Pons (tissue), 1 donor: ENCODE data around the gene PIK3R1.
A peak's percentile ranks its signal among the peaks of the same experiment; 100 is the strongest.
"Not testable (repeated sequence)": the region's sequence is repeated elsewhere in the genome, so short reads cannot be mapped to it uniquely, and the experiment has no call there.

ENCODE experiments used
- DNase-seq: peaks from one replicate; pipeline ENCODE4 v3.0.0-alpha.2; 2016; ENCODE audit warnings: low spot score

The PIK3R1 gene

GRCh38 chr5:68226546-68227073, 11.1 kb downstream of the PIK3R1 start:
- DNase-seq: no peak

- DNase-seq: no peak
Measured at GRCh38 chr5:68227532-68228160, 12.1 kb downstream of the PIK3R1 start.

GRCh38 chr5:68229416-68229815, 13.9 kb downstream of the PIK3R1 start:
- no peak for DNase-seq

- peak; percentile 83 for DNase-seq
Measured at GRCh38 chr5:68230285-68230684, 14.7 kb downstream of the PIK3R1 start.

- no peak for DNase-seq
Measured at GRCh38 chr5:68231414-68232076, 16.0 kb downstream of the PIK3R1 start.

GRCh38 chr5:68232277-68232676, 16.7 kb downstream of the PIK3R1 start:
- no peak for DNase-seq

GRCh38 chr5:68233075-68233474, 17.5 kb downstream of the PIK3R1 start:
- DNase-seq: no peak

GRCh38 chr5:68235229-68235628, 19.7 kb downstream of the PIK3R1 start:
- DNase-seq: not testable (repeated sequence)

- no peak for DNase-seq
Measured at GRCh38 chr5:68237715-68238114, 22.2 kb downstream of the PIK3R1 start.

GRCh38 chr5:68239487-68239886, 23.9 kb downstream of the PIK3R1 start:
- DNase-seq: peak; percentile 84

- peak; percentile 77 for DNase-seq
Measured at GRCh38 chr5:68240202-68240601, 24.6 kb downstream of the PIK3R1 start.

- no peak for DNase-seq
Measured at GRCh38 chr5:68240771-68241170, 25.2 kb downstream of the PIK3R1 start.

GRCh38 chr5:68242743-68243142, 27.2 kb downstream of the PIK3R1 start:
- DNase-seq: no peak

- DNase-seq: no peak
Measured at GRCh38 chr5:68243251-68243650, 27.7 kb downstream of the PIK3R1 start.

GRCh38 chr5:68243681-68244080, 28.1 kb downstream of the PIK3R1 start:
- DNase-seq: no peak

- DNase-seq: no peak
Measured at GRCh38 chr5:68245319-68245718, 29.8 kb downstream of the PIK3R1 start.

- DNase-seq: no peak
Measured at GRCh38 chr5:68246802-68247201, 31.2 kb downstream of the PIK3R1 start.

- no peak for DNase-seq
Measured at GRCh38 chr5:68247627-68248026, 32.1 kb downstream of the PIK3R1 start.

- DNase-seq: no peak
Measured at GRCh38 chr5:68248896-68249295, 33.3 kb downstream of the PIK3R1 start.

GRCh38 chr5:68249520-68249919, 34.0 kb downstream of the PIK3R1 start:
- no peak for DNase-seq

- DNase-seq: no peak
Measured at GRCh38 chr5:68250661-68251298, 35.2 kb downstream of the PIK3R1 start.

- no peak for DNase-seq
Measured at GRCh38 chr5:68251386-68251785, 35.8 kb downstream of the PIK3R1 start.
